ENCODE measurements around the gene MAP3K14.

Gene MAP3K14

GRCh38 chr17:45232514-45233422 lies 84.1 kb downstream of the MAP3K14 start:
- H3K4me3 ChIP-seq (ENCODE audit: low read depth, low read length), result no peak overlapping the region
- in situ Hi-C loops (cut with HindIII; ENCODE audit: low sequenced_read_pairs), result no loop called here
- DNase-seq (ENCODE audit: low read depth, low spot score), result no peak
- TF ChIP-seq, protein P1, sequence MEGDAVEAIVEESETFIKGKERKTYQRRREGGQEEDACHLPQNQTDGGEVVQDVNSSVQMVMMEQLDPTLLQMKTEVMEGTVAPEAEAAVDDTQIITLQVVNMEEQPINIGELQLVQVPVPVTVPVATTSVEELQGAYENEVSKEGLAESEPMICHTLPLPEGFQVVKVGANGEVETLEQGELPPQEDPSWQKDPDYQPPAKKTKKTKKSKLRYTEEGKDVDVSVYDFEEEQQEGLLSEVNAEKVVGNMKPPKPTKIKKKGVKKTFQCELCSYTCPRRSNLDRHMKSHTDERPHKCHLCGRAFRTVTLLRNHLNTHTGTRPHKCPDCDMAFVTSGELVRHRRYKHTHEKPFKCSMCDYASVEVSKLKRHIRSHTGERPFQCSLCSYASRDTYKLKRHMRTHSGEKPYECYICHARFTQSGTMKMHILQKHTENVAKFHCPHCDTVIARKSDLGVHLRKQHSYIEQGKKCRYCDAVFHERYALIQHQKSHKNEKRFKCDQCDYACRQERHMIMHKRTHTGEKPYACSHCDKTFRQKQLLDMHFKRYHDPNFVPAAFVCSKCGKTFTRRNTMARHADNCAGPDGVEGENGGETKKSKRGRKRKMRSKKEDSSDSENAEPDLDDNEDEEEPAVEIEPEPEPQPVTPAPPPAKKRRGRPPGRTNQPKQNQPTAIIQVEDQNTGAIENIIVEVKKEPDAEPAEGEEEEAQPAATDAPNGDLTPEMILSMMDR (IDR thresholded peaks at IDR 0.05; ENCODE audit: low read depth, low read length), result no peak

DNA sequence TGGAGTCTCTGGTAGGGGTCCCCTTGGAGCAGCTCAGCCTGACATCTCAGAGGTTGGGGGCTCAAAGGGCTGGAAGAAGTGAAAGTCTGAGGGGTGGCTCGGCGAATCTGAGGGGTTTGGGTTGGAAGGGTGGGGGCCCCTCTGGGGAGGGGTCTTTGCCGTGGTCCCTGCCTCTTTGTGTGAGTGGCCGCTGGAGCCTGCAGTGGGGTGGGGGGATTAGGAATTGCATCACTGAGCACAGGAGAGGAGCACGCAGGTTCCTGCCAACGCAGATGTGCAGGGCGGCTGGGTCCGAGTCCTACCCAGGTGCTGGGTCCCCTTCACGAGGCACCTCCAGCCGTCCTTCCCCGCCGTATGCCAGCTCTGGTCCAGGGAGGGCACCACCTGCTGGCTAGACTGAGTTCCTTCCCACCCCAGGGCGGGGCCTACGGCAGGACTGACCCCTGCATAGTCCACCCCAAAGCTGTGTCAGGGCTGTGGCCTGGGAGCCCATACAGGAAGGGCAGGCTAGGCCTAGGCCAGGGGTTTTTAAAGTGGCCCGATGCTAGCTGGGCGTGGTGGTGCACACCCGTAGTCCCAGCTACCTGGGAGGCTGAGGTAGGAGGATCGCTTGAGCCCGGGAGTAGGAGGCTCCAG lies 85.2 kb downstream of the MAP3K14 start:
- no peak for DNase-seq (ENCODE audit: low read depth, low spot score)
- TF ChIP-seq, protein P1 (IDR thresholded peaks at IDR 0.05; ENCODE audit: low read depth, low read length), result peak; percentile 39
- H3K4me3 ChIP-seq (ENCODE audit: low read depth, low read length), result no peak overlapping the region
- in situ Hi-C loops (cut with HindIII; ENCODE audit: low sequenced_read_pairs), result no loop called here

- H3K4me3 ChIP-seq (ENCODE audit: low read depth, low read length), result no peak overlapping the region
- no peak for DNase-seq (ENCODE audit: low read depth, low spot score)
- TF ChIP-seq, protein P1 (IDR thresholded peaks at IDR 0.05; ENCODE audit: low read depth, low read length), result no peak
- in situ Hi-C loops (cut with HindIII; ENCODE audit: low sequenced_read_pairs), result no loop called here
Measured at GRCh38 chr17:45230787-45231480, 85.9 kb downstream of the MAP3K14 start.

DNA sequence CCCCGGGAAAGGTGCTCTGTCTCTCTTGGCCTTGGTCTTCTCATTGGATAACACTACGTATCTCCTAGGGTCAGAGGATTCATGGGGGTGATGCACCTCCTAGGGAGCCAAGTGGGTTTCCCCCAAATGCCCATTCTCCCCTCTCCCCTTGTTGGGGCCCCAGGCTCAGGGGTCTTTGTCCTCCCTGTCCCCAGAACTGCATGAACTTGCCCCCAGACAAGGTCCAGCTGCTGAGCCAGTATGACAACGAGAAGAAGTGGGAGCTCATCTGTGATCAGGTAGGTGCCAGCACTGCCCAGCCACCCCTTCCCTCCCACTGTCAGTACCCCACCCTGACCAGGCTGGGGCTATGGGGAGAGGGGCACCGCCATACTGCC lies 86.4 kb downstream of the MAP3K14 start:
- H3K4me3 ChIP-seq (ENCODE audit: low read depth, low read length), result no peak overlapping the region
- DNase-seq (ENCODE audit: low read depth, low spot score), result no peak
- TF ChIP-seq, protein P1 (IDR thresholded peaks at IDR 0.05; ENCODE audit: low read depth, low read length), result no peak
- in situ Hi-C loops (cut with HindIII; ENCODE audit: low sequenced_read_pairs), result no loop called here

GRCh38 chr17:45229681-45230409 lies 87.0 kb downstream of the MAP3K14 start:
- TF ChIP-seq, protein P1 (IDR thresholded peaks at IDR 0.05; ENCODE audit: low read depth, low read length), result no peak
- no peak for DNase-seq (ENCODE audit: low read depth, low spot score)
- H3K4me3 ChIP-seq (ENCODE audit: low read depth, low read length), result no peak overlapping the region
- in situ Hi-C loops (cut with HindIII; ENCODE audit: low sequenced_read_pairs), result no loop called here
